CD4-positive, alpha-beta T cell (primary cell): ENCODE measurements around the gene CYB5B. TPM values are rescaled to one million over a fixed set of nuclear protein-coding genes. Genes with fewer than 3 reads are reported as not detected.
"Not testable (repeated sequence)": the region's sequence is repeated elsewhere in the genome, so short reads cannot be mapped to it uniquely, and the experiment has no call there.

ENCODE experiments used
- ATAC-seq: fragments of 200-7000 bp; cut with Tn5 transposase; one replicate; pipeline ENCODE4 v1.10.0; 2022; ENCODE audit warnings: mild to moderate bottlenecking; ENCODE audit not compliant: poor library complexity
- CTCF ChIA-PET: fragments of 350-600 bp; sonication (Branson Sonifier 250); formaldehyde crosslinking; loops from one replicate; lab custom pipeline; 2021; ENCODE audit warnings: antibody characterized with exemption, inconsistent platforms; lab: Charles Lee
- POLR2A ChIA-PET: fragments of 350-600 bp; sonication (Branson Sonifier 250); formaldehyde crosslinking; loops from one replicate; lab custom pipeline; 2021; ENCODE audit warnings: antibody characterized with exemption, inconsistent platforms; lab: Charles Lee
- DNase-seq, 14 experiments: peaks; one replicate each; pipeline ENCODE4 v3.0.0-alpha.2; 2013 to 2020; ENCODE audit warnings: mixed read lengths in 2 of 14
- H3K27ac ChIP-seq, 2 donors: one replicate each; pipeline versions ENCODE4 v1.5.1 to v1.7.0; 2013; ENCODE audit warnings: low read length in 2 of 2, low read depth in 1 of 2, mild to moderate bottlenecking in 1 of 2
- H3K27me3 ChIP-seq, 2 experiments: 1 replicate in 1 of 2; 2 replicates in 1 of 2; pipeline versions ENCODE4 v1.6.1 to v1.7.0; 2013; ENCODE audit warnings: low read length in 2 of 2, control low read depth in 1 of 2, mild to moderate bottlenecking in 1 of 2, moderate library complexity in 1 of 2; ENCODE audit not compliant: insufficient read depth in 2 of 2, control insufficient read depth in 1 of 2
- H3K36me3 ChIP-seq: one replicate; pipeline ENCODE4 v1.6.1; 2013; ENCODE audit warnings: low read length, control low read depth; ENCODE audit not compliant: insufficient read depth
- H3K4me1 ChIP-seq: one replicate; pipeline ENCODE4 v1.6.1; 2013; ENCODE audit warnings: low read length, control low read depth; ENCODE audit not compliant: insufficient read depth
- H3K4me3 ChIP-seq: one replicate; pipeline ENCODE4 v1.5.1; 2013; ENCODE audit warnings: mild to moderate bottlenecking, low read length, moderate library complexity
- H3K9me3 ChIP-seq, 2 experiments: 1 replicate in 1 of 2; 2 replicates in 1 of 2; pipeline versions ENCODE4 v1.6.1 to v1.7.0; 2013; ENCODE audit warnings: low read length in 2 of 2, mild to moderate bottlenecking in 2 of 2, control low read depth in 1 of 2, moderate library complexity in 1 of 2; ENCODE audit not compliant: control insufficient read depth in 1 of 2, insufficient read depth in 1 of 2
- H3K27ac Mint-ChIP-seq: one replicate; pipeline ENCODE4 v1.8.0; 2020; ENCODE audit warnings: mixed read lengths
- H3K27me3 Mint-ChIP-seq: one replicate; pipeline ENCODE4 v1.8.0; 2021; ENCODE audit warnings: mixed read lengths
- H3K36me3 Mint-ChIP-seq: one replicate; pipeline ENCODE4 v1.8.0; 2021; ENCODE audit warnings: low read depth, mixed read lengths
- H3K4me1 Mint-ChIP-seq: one replicate; pipeline ENCODE4 v1.8.0; 2021; ENCODE audit warnings: low read depth, mixed read lengths
- H3K4me3 Mint-ChIP-seq: one replicate; pipeline ENCODE4 v1.8.0; 2020; ENCODE audit warnings: mild to moderate bottlenecking, mixed read lengths
- H3K9me3 Mint-ChIP-seq: one replicate; pipeline ENCODE4 v1.8.0; 2020; ENCODE audit warnings: mixed read lengths
- CTCF ChIP-seq: fragments of 200-600 bp; IDR thresholded peaks from one replicate; pipeline ENCODE4 v1.8.0; 2022; ENCODE audit warnings: antibody characterized with exemption, mild to moderate bottlenecking
- intact Hi-C, 2 experiments: fragments of 100-400 bp; cut with DNase I in 1 of 2; cut with micrococcal nuclease in 1 of 2; formaldehyde crosslinking; loops; one replicate each; pipeline versions ENCODE4 v1.15.1 to v1.9.0; 2023 to 2025; cut with DNase I, micrococcal nuclease
- total RNA-seq, 174 experiments: library from RNA in 2 of 174; stranded (reverse) in 2 of 174; gene quantifications; one replicate each; pipeline ENCODE4 v1.2.3 and lab custom pipeline; 2021 to 2026

CYB5B gene
- total RNA-seq, 2 experiments from 2014 or later: 16.0 to 18.3 TPM

DNA sequence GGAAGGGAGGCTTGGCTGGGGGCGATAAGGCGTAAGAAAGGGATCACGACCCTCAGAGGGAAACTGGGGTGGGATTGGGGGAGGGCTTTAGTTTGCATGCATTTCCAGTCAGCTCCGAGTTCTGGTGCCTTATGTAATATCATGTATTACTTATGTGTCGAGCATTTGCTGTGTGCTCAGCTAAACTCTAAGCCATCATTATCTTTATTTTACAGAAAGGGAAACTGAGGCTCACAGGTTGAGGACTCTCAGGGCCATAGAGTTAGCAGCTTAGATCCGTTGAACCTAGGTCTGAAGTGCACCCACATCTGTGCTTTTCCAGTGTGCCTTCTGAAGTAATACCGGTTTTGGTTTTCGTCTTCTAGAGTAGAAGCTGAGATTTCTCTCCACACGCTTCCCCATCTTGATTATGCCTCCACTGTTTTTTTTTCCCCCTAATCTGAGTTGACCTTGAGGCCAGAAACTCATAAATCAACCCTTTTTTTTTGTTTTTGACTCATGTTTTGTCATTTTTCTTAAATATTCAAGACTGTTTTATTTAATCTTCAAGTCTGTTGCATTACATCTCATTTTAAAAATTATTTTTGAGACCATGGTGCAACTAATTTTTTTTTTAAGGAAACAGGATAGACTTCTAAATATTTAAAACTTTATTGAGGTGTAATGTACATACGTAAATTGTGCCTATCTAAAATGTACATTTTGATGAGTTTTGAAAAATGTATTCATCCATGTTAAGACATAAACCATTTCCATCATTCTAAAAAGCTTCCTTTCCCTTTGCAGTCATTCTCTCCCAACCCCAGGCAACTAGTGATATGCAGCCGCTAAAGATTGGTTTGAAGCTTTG lies 741 bp downstream of the CYB5B start:
- peaks cover 5% of the 10 kb centered on the region for H3K9me3 Mint-ChIP-seq
- ATAC-seq: no peak

GRCh38 chr16:69428652-69429051 lies 4.2 kb downstream of the CYB5B start:
- ChIA-PET CTCF (no interaction called here), POLR2A (interaction anchor here (0.9 to 1.0 kb wide), 2 partner anchors 17 to 36 kb away, joined by 3 read pairs; no protein-coding TSS in a partner anchor)
- H3K4me3 ChIP-seq: no peak overlapping the region
- Mint-ChIP-seq H3K4me3 (no peak overlapping the region), H3K36me3 (peaks cover 79% of the 10 kb centered on the region), H3K9me3 (peaks cover 5% of the 10 kb centered on the region), H3K27ac (peak overlapping the region; percentile 11), H3K4me1 (peaks cover 46% of the 10 kb centered on the region), H3K27me3 (no peaks in the 10 kb centered on the region)
- peaks cover 16% of the 10 kb centered on the region for H3K4me1 ChIP-seq
- no peak for TF ChIP-seq CTCF
- H3K36me3 ChIP-seq: peaks cover 60% of the 10 kb centered on the region
- intact Hi-C loops: loop anchor here in 1 of 2 experiments (5.0 to 10.0 kb wide), 3 partner anchors 116 to 326 kb away; partner anchors contain the start of genes NFAT5, NOB1 and VPS4A
- DNase-seq (no peak), ATAC-seq (no peak)
- no peaks in the 10 kb centered on the region for H3K9me3 ChIP-seq
- H3K27ac ChIP-seq: no peak overlapping the region
- no peaks in the 10 kb centered on the region for H3K27me3 ChIP-seq

More for the DNA sequence above, 741 bp downstream of the CYB5B start:
- H3K27ac ChIP-seq: peak overlapping the region; percentile 58 to 84
- no peak for TF ChIP-seq CTCF
- no peaks in the 10 kb centered on the region for H3K9me3 ChIP-seq
- H3K27ac Mint-ChIP-seq: peak overlapping the region; percentile 86
- peaks cover 28% of the 10 kb centered on the region for H3K36me3 ChIP-seq
- DNase-seq: no peak
- intact Hi-C loops: loop anchor here (1.0 to 10.0 kb wide), 6 partner anchors 20 to 330 kb away; partner anchors contain the start of genes NFAT5 (in 1 of the 2), NOB1 (in 1 of the 2), TERF2 (in 1 of the 2) and VPS4A (in 1 of the 2)
- H3K4me1 ChIP-seq: peaks cover 20% of the 10 kb centered on the region
- peaks cover 47% of the 10 kb centered on the region for H3K36me3 Mint-ChIP-seq
- H3K27me3 Mint-ChIP-seq: no peaks in the 10 kb centered on the region
- peak overlapping the region; percentile 96 for H3K4me3 ChIP-seq
- peaks cover 42% of the 10 kb centered on the region for H3K4me1 Mint-ChIP-seq
- ChIA-PET POLR2A (interaction anchor here (0.6 to 2.0 kb wide), 8 partner anchors 10 to 338 kb away, joined by 3 to 21 read pairs (median 4); partner anchors contain the start of genes NOB1 and PDF), CTCF (interaction anchor here (1.9 kb wide), 1 partner anchor 29 kb away, joined by 8 read pairs; no protein-coding TSS in a partner anchor)
- no peaks in the 10 kb centered on the region for H3K27me3 ChIP-seq
- H3K4me3 Mint-ChIP-seq: peak overlapping the region; percentile 92

- H3K27me3 Mint-ChIP-seq, H3K27ac ChIP-seq, H3K27me3 ChIP-seq, CTCF ChIA-PET, H3K9me3 Mint-ChIP-seq, ATAC-seq, H3K4me3 Mint-ChIP-seq, H3K4me3 ChIP-seq, H3K9me3 ChIP-seq, DNase-seq: not testable (repeated sequence)
- peaks cover 48% of the 10 kb centered on the region for H3K4me1 Mint-ChIP-seq
- H3K27ac Mint-ChIP-seq: peak overlapping the region; percentile 11
- intact Hi-C loops: loop anchor here in 1 of 2 experiments (5.0 to 10.0 kb wide), 3 partner anchors 117 to 326 kb away; partner anchors contain the start of genes NFAT5, NOB1 and VPS4A
- POLR2A ChIA-PET: interaction anchor here (1.0 kb wide), 1 partner anchor 36 kb away, joined by 3 read pairs; no protein-coding TSS in a partner anchor
- peaks cover 64% of the 10 kb centered on the region for H3K36me3 ChIP-seq
- peaks cover 11% of the 10 kb centered on the region for H3K4me1 ChIP-seq
- peaks cover 83% of the 10 kb centered on the region for H3K36me3 Mint-ChIP-seq
Observed at GRCh38 chr16:69429058-69429640, 4.7 kb downstream of the CYB5B start.
